ENCODE results near the gene HJURP. TPM values are rescaled to one million over a fixed set of nuclear protein-coding genes. Genes with fewer than 3 reads are reported as not detected.

The HJURP gene
- total and polyA plus RNA-seq, 2 donors (not counting 3 experiments of a cell fraction or from before 2014, with no cell fraction given) = 34.4 to 60.9 TPM

- Histone ChIP-seq H3K9ac (replicated peaks; ENCODE audit: extremely low read depth, insufficient read depth, low read length) (no peak overlapping the region), H3K36me3 (ENCODE audit: control insufficient read depth in 2 of 2, extremely low read depth in 1 of 2, insufficient read depth in 2 of 2, low read length in 2 of 2) (no peaks in the 10 kb centered on the region), H3K9me1 (replicated peaks; ENCODE audit: control insufficient read depth, extremely low read depth, insufficient read depth, low read length) (no peaks in the 10 kb centered on the region), H2AFZ (ENCODE audit: low read depth, low read length) (no peak overlapping the region), H3K9me3 (replicated peaks; ENCODE audit: control insufficient read depth, insufficient read depth, low read length) (no peaks in the 10 kb centered on the region), H3K4me1 (ENCODE audit: control insufficient read depth, extremely low read depth, insufficient read depth, low read length) (peaks cover 5% of the 10 kb centered on the region), H3K27ac (ENCODE audit: insufficient read depth, low read depth, low read length) (no peak overlapping the region), H3K4me3 (replicated peaks in 1 of 3; ENCODE audit: insufficient read depth in 1 of 3, low read depth in 1 of 3, low read length in 3 of 3) (no peak overlapping the region), H4K20me1 (replicated peaks; ENCODE audit: control insufficient read depth, extremely low read depth, insufficient read depth, low read length) (no peaks in the 10 kb centered on the region), H3K4me2 (ENCODE audit: insufficient read depth, low read length) (no peak overlapping the region), H3K27me3 (ENCODE audit: control insufficient read depth in 2 of 2, insufficient read depth in 2 of 2, low read length in 2 of 2) (peaks cover 7 to 34% of the 10 kb centered on the region in 2 experiments), H3K79me2 (ENCODE audit: control insufficient read depth, insufficient read depth, low read length) (no peaks in the 10 kb centered on the region)
- BruUV-seq (replicated peaks) = no TSS peak
- ChIA-PET CTCF (interaction anchor here (0.8 kb wide), 1 partner anchor 8 kb away, joined by 4 read pairs; no protein-coding TSS in a partner anchor), POLR2A (no interaction called here)
- TF ChIP-seq POLR2AphosphoS5 (IDR thresholded peaks at IDR 0.05; ENCODE audit: insufficient read depth, low read depth, low read length) = no peak
- no peak for TF ChIP-seq EZH2 (IDR thresholded peaks at IDR 0.05; ENCODE audit: borderline replicate concordance, low read depth, low read length, severe bottlenecking)
- TF ChIP-seq GATA2 (IDR thresholded peaks at IDR 0.05; ENCODE audit: insufficient read depth, insufficient read length, low read depth, low read length) = no peak
- TF ChIP-seq JUN (IDR thresholded peaks at IDR 0.05; ENCODE audit: borderline replicate concordance, insufficient read depth, insufficient read length, low read depth) = no peak
- no peak for TF ChIP-seq POLR2A (IDR thresholded peaks at IDR 0.05; ENCODE audit: low read depth, low read length)
- TF ChIP-seq, protein P1, sequence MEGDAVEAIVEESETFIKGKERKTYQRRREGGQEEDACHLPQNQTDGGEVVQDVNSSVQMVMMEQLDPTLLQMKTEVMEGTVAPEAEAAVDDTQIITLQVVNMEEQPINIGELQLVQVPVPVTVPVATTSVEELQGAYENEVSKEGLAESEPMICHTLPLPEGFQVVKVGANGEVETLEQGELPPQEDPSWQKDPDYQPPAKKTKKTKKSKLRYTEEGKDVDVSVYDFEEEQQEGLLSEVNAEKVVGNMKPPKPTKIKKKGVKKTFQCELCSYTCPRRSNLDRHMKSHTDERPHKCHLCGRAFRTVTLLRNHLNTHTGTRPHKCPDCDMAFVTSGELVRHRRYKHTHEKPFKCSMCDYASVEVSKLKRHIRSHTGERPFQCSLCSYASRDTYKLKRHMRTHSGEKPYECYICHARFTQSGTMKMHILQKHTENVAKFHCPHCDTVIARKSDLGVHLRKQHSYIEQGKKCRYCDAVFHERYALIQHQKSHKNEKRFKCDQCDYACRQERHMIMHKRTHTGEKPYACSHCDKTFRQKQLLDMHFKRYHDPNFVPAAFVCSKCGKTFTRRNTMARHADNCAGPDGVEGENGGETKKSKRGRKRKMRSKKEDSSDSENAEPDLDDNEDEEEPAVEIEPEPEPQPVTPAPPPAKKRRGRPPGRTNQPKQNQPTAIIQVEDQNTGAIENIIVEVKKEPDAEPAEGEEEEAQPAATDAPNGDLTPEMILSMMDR (IDR thresholded peaks at IDR 0.05; ENCODE audit: extremely low read depth in 1 of 2, insufficient read depth in 1 of 2, low read depth in 1 of 2, low read length in 2 of 2) = no peak
- TF ChIP-seq, protein P2, sequence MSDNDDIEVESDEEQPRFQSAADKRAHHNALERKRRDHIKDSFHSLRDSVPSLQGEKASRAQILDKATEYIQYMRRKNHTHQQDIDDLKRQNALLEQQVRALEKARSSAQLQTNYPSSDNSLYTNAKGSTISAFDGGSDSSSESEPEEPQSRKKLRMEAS (IDR thresholded peaks at IDR 0.05; ENCODE audit: insufficient read depth, insufficient read length) = no peak
- TF ChIP-seq FOS (IDR thresholded peaks at IDR 0.05; ENCODE audit: borderline replicate concordance, insufficient read depth, low read length) = no peak
- TF ChIP-seq MYC (IDR thresholded peaks at IDR 0.05; ENCODE audit: low read depth, low read length) = no peak
- dilution Hi-C loops (cut with MboI; ENCODE audit: extremely low pct_ligation_motif_present, low sequenced_read_pairs) (no loop called here), intact Hi-C loops (cut with micrococcal nuclease) (no loop called here)
- FAIRE-seq (no peak), DNase-seq (ENCODE audit: low read depth, low spot score) (no peak)
These were observed 17.1 kb upstream of the HJURP start for GRCh38 chr2:233871432-233871831.
